ENCODE data around the gene RND1. TPM values are rescaled to one million over a fixed set of nuclear protein-coding genes. Genes with fewer than 3 reads are reported as not detected.

Gene RND1
- total RNA-seq, 1 donor from 2014 or later: 15.0 TPM

DNA sequence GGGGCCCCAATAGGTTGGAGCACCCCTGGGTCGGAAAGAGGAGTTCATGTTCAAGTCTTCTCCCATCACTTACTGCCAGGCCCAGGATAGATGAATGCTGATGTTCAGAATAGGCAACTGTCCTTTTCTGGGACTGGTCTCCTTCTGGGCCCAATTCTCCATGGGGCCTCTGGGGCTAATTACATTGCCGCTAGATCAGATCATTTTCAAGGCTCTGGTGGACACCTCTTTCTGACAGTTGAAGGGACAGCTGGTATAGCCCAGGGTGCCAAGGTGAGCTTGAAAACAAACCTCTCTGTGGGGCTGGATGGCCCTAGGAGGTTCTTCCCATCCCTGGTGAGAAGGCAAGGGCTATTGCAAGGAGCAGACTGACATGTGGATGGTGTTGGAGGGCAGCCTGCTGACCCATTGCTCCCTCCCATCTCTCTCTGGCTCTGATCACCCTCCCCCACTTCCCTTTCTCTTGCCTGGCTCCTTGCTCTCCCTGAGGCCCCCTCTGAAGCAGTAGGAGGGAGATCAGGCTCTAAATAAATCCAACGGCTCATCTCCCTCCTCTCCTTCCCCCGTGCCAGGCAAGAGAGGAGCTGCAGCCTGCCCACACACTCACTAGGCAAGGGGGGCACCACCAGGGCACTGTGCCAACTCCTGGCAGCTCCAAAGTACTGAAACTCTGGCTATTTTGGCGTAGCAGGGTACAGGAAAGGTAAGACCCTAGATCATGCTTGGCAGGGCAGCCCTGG lies 45.5 kb downstream of the RND1 start:
- Mint-ChIP-seq H3K4me1 (peaks cover 46% of the 10 kb centered on the region), H3K27ac (peak overlapping the region; percentile 82), H3K9me3 (no peaks in the 10 kb centered on the region), H3K27me3 (ENCODE audit: low read depth) (no peaks in the 10 kb centered on the region), H3K4me3 (peak overlapping the region; percentile 85), H3K36me3 (peaks cover 12% of the 10 kb centered on the region)
- no peak for DNase-seq (ENCODE audit: low spot score in 2 of 2, unreplicated experiment in 2 of 2)
- TF ChIP-seq, protein P1, sequence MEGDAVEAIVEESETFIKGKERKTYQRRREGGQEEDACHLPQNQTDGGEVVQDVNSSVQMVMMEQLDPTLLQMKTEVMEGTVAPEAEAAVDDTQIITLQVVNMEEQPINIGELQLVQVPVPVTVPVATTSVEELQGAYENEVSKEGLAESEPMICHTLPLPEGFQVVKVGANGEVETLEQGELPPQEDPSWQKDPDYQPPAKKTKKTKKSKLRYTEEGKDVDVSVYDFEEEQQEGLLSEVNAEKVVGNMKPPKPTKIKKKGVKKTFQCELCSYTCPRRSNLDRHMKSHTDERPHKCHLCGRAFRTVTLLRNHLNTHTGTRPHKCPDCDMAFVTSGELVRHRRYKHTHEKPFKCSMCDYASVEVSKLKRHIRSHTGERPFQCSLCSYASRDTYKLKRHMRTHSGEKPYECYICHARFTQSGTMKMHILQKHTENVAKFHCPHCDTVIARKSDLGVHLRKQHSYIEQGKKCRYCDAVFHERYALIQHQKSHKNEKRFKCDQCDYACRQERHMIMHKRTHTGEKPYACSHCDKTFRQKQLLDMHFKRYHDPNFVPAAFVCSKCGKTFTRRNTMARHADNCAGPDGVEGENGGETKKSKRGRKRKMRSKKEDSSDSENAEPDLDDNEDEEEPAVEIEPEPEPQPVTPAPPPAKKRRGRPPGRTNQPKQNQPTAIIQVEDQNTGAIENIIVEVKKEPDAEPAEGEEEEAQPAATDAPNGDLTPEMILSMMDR (IDR thresholded peaks at IDR 0.05; ENCODE audit: unreplicated experiment): no peak

DNA sequence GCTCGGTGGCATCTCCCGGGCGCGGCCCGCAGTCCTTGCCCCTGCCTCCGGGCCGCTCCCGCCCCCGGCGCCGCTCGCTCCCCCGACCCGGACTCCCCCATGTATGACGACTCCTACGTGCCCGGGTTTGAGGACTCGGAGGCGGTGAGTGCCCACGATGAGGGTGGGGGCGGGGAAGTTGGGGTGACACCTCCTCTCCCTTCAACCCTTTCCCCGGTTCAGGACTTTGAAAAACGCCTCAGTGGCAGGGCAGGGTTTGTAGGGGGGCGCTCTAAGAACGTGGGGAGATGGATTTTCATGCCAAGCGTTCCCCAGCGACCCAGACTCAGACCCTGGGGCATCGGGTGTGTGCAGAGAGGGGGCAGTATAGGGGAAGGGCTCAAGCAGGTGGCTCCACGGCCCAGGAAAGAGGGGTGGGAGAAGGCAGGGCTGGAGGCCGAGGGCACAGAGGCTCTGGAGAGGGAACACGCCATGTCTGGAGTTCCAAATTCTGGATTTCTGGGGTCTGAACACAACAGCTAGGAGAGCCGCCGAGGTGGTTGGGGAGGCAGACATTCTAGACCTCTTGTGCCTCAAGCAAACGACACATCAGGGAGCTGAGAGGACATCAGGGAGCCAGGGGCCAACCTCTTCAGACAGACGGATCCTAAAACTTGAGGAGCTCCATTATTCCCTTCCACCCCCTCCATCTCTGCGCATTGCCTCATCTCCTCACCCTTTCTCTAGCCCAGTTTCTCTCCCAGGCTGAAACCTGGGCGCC lies 46.7 kb downstream of the RND1 start:
- H3K27me3 Mint-ChIP-seq (ENCODE audit: low read depth): no peaks in the 10 kb centered on the region
- H3K27ac Mint-ChIP-seq: peak overlapping the region; percentile 79
- TF ChIP-seq, protein P1 (IDR thresholded peaks at IDR 0.05; ENCODE audit: unreplicated experiment): no peak
- peak overlapping the region; percentile 85 for H3K4me3 Mint-ChIP-seq
- H3K36me3 Mint-ChIP-seq: peaks cover 3% of the 10 kb centered on the region
- no peaks in the 10 kb centered on the region for H3K9me3 Mint-ChIP-seq
- DNase-seq (ENCODE audit: low spot score in 2 of 2, unreplicated experiment in 2 of 2): no peak
- peaks cover 47% of the 10 kb centered on the region for H3K4me1 Mint-ChIP-seq

DNA sequence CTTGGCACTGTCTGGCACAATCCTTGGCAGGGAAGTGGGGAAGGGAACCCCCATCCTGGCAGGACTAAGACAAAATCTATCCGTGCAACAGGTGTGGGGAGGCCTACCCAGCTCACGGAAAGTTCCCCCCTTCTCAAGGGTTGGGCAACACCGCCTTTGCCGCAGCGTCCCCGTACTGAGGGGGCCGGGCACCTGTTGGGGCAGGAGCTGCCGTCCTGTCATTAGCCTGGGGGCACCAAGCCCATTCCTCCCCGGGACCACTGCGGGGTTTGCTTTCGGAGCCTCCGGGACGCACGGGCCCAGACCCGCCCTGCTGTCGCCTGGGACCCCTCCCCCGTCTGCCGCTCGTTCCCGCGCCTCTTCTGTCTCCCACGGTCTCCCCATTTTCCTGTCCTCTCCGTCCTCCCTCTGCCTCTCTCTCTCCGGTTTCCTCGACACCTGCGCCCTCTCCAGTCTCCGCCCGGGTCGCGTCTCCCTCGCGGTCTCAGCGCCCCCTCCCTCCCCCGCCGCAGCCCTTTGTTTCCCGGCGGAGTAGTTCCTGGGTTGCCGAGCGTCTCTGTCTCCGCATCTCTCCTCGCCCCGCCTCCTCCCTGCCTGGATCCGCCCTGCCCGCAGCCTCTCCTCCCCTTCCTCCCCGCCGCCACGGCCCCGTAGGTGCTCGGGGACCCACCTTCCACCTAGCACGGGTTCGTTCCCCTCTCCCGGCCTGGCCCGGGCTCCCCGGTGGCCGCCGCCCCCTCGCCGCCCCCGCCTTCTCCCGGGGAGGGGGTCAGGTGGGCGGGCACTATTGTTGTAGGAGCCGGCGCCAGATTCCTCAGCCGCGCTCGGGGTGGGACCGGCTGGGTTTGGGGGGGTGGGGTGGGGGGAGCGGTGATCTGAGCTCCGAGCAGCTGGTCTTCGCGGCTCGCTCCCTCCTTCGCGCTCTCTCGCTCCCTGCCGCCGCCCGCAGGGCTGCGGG lies 47.5 kb downstream of the RND1 start, which contains the start of gene CACNB3:
Gene CACNB3, plus strand, starts transcription at position 624 of the 958 bp plus-strand sequence. CDS start 434 bp downstream, outside the sequence.
- TF ChIP-seq, protein P1 (IDR thresholded peaks at IDR 0.05; ENCODE audit: unreplicated experiment): no peak
- Mint-ChIP-seq H3K36me3 (no peaks in the 10 kb centered on the region), H3K9me3 (no peaks in the 10 kb centered on the region), H3K27ac (peak within 1 kb of the TSS; percentile 95), H3K4me1 (peaks cover 54% of the 10 kb centered on the region), H3K4me3 (peak within 1 kb of the TSS; percentile 85), H3K27me3 (ENCODE audit: low read depth) (no peaks in the 10 kb centered on the region)
- peak; percentile 72 to 82 for DNase-seq (ENCODE audit: low spot score in 2 of 2, unreplicated experiment in 2 of 2)

DNA sequence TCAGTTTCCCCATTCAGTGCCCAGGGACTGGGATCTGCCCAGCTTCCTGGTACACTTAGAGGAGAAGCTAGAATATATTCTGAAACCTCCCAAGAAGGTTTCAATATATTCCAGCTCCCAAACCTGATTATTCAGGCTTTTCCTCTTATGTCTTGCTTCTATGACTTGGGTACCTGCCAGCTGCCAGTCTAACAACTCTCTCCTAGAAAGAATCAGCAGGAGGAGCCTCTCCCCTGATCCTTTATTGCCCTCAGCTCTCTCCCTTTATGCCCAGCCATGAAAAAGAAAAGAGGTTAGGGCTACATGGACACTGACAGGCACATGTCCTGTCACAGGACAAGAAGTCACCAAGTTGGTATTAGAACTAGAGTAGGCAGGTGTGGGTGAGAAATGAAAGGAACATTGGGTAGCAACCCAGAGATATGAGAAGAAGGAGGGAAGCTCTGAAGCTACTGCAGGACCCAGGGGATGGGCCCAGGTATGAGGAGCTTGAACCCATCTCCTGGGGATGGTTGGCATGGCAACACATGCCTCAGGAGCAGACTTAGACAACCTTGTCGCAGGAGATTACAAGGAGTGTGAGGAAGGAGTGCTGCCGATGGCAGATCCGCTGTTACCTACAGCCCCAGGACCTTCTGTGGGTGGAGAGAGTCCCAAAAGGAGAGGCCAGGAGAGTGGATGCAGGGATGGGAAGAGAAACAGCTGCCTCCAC lies 49.4 kb downstream of the RND1 start:
- H3K4me3 Mint-ChIP-seq: peak overlapping the region; percentile 85
- H3K4me1 Mint-ChIP-seq: peaks cover 60% of the 10 kb centered on the region
- TF ChIP-seq, protein P1 (IDR thresholded peaks at IDR 0.05; ENCODE audit: unreplicated experiment): no peak
- no peak for DNase-seq (ENCODE audit: low spot score in 2 of 2, unreplicated experiment in 2 of 2)
- H3K27me3 Mint-ChIP-seq (ENCODE audit: low read depth): no peaks in the 10 kb centered on the region
- peak overlapping the region; percentile 93 for H3K27ac Mint-ChIP-seq
- H3K36me3 Mint-ChIP-seq: no peaks in the 10 kb centered on the region
- no peaks in the 10 kb centered on the region for H3K9me3 Mint-ChIP-seq
